IPS-18c (cell line): ENCODE data around the gene AIFM3.
"Not testable (repeated sequence)": the region's sequence is repeated elsewhere in the genome, so short reads cannot be mapped to it uniquely, and the experiment has no call there.

ENCODE experiments used
- H3K4me3 ChIP-seq: 2 replicates; pipeline ENCODE4 v1.7.0; 2013; ENCODE audit warnings: low read depth, mild to moderate bottlenecking, low read length, moderate library complexity; ENCODE audit not compliant: insufficient read depth
- H3K9me3 ChIP-seq: one replicate; pipeline ENCODE4 v1.6.1; 2013; ENCODE audit warnings: mild to moderate bottlenecking, low read length, moderate library complexity; ENCODE audit not compliant: control insufficient read depth, insufficient read depth

Gene AIFM3

DNA sequence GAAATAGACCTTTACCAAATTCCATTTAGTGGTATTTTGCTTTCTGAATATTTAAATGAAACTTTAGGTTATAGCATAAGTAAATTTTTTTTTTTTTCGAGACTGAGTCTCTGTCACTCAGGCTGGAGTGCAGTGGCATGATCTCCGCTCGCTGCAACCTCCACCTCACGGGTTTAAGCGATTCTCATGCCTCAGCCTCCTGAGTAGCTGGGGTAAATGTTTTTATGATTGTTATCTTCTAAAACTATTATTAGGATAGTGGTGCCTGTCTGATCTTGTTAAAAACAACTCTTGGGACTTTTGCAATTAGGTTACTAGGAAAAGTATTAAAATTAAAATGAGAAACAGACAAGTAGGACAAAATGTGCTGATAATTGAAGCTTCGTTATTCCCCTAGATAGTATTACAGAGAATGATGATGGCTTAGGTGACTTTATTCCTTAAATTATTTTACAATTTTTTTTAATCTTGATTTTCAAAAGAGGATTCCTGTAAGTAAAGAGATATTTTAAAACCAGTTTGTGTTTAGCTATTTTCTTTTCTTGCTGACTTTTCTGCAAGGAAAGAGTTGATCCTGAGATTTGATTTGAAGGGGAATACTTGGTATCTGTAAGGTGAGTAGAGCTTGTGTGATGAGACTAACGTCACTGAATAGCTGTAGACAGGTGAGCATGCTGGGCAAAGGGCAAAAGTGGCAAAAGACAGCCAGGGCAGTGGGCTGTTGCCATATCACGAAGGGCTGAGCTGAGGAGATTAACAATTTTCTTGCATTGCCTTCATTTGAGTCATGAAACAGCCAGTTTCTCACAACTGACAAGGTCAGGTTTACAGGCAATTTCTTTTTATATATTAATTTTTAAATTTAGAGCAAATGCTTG is 29.0 kb upstream of the AIFM3 start:
- Histone ChIP-seq H3K9me3 (peaks cover 2% of the 10 kb centered on the region), H3K4me3 (no peak overlapping the region)

DNA sequence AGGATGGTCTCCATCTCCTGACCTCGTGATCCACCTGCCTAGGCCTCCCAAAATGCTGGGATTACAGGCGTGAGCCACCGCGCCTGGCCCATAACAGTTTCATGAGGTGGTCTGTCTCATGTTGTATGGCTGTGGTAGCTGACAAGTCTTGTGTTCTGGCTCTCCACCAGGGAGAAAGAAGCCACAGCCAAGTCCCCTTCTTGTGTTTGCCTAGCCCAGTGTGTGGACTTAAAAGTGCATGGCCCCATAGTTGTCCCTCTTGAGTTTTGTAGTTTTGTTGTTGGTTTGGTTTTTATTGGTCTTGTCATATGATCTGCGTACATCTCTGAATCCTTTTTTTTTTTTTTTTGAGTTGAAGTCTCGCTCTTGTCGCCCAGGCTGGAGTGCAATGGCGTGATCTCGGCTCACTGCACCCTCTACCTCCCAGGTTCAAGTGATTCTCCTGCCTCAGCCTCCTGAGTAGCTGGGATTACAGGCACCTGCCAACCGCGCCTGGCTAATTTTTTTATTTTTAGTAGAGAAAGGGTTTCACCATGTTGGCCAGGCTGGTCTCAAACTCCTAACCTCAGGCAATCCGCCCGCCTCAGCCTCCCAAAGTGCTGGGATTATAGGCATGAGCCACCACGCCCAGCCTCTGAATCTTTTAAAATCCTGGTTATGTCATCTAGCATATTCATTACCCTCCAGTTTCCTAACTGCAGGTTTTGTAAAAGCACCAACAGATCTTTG is 27.4 kb upstream of the AIFM3 start:
- not testable (repeated sequence) for H3K4me3 ChIP-seq

DNA sequence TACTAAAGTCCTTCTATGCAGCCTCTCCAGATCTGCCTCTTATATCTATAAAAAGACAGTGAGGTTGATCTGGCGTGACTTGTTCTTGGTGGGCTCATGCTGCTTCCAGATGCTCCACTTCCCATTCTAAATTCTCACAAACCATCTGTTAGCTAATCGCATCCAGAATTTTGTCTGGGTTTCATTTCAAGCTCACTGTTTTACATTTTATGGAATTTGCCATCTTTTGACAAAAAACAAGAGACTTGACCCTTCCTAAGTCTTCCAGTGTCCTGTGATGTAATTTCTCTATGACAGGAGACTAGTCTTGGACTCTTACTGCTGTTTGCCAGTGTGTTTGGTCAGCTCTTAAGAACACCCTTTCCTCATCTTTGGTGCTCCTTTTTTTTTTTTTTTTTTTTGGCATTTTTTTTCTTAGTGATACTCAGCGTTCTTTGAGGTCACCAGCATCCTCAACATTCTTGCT is 26.8 kb upstream of the AIFM3 start:
- H3K4me3 ChIP-seq = no peak overlapping the region
- H3K9me3 ChIP-seq = peaks cover 2% of the 10 kb centered on the region

More for the DNA sequence above, 27.4 kb upstream of the AIFM3 start:
- not testable (repeated sequence) for H3K9me3 ChIP-seq

DNA sequence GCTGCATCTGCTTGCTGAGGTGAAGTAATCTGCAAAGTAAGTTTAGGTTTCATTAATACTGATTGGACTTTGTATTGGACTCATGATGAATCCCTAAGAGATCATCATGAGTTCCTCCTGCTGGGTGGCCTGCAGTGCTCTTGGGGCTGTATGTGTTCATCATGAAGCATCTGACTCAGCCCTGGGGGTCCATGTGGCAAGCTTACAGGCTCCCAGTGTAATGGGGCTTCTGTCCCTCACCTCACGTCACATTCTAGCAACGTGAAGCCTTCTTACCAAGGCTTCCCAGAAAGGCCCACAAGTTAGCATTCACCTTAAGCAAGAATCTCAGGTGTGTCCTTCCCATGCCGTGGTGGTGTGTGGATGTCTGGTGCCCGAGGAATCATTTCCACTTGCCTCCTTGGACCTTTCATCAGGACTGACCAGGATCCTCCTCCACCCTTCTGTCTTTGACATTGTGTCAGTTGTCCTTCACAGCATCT is 26.1 kb upstream of the AIFM3 start:
- Histone ChIP-seq H3K4me3 (no peak overlapping the region), H3K9me3 (peaks cover 2% of the 10 kb centered on the region)

DNA sequence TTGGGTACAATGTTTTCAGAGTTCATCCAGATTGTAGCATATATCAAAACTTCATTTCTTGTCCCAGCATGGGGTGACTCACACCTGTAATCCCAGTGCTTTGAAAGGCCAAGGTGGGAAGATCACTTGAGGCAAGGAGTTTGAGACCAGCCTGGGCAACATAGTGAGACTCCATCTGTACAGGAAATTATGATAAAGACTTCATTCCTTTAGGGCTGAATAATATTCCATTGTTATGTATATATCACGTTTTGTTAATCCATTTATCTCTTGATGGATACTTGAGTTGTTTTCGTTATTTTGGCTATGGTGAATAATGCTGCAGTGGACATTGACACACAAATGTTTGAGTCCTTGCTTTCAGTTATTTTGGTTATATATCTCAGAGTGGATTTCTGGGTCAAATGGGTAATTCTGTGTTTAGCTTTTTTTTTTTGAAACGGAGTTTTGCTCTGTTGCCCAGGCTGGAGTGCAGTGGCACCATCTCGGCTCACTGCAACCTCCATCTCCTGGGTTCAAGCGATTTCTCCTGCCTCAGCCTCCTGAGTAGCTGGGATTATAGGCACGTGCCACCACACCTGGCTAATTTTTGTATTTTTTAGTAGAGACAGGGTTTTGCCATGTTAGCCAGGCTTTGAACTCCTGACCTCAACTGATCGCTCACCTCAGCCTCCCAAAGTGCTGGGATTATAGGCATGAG is 24.7 kb upstream of the AIFM3 start:
- H3K9me3 ChIP-seq, H3K4me3 ChIP-seq: not testable (repeated sequence)

DNA sequence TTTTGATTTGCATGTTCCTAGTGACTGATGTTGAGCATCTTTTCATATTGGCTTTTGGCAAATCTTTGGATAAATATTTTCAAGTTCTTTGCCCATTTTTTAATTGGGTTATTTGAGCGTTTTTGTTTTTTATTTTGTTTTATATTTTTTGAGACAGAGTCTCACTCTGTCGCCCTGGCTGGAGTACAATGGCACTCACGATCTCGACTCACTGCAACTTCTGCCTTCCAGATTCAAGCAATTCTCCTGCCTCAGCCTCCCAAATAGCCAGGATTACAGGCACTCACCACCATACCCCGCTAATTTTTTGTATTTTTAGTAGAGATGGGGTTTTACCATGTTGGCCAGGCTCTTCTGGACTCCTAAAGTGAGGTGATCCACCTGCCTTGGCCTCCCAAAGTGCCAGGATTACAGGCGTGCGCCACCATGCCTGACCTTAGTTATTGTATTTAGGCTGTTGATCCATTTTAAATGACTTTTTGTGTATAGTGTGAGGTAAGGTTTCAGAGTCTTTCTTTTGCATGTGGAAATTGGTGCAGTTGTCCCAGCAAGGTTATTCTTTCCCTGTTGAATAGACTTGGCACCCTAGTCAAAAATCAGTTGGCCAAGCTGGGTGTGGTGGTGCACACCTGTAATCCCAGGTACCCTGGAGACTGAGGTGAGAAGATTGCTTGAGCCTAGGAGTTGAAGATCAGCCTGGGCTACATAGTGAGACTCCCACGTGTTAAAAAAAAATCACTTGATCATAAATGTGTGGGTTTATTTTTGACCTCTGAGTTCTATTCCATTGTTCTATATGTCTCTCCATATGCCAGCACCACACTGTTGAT is 23.7 kb upstream of the AIFM3 start:
- no peak overlapping the region for H3K4me3 ChIP-seq
- H3K9me3 ChIP-seq = peaks cover 2% of the 10 kb centered on the region

DNA sequence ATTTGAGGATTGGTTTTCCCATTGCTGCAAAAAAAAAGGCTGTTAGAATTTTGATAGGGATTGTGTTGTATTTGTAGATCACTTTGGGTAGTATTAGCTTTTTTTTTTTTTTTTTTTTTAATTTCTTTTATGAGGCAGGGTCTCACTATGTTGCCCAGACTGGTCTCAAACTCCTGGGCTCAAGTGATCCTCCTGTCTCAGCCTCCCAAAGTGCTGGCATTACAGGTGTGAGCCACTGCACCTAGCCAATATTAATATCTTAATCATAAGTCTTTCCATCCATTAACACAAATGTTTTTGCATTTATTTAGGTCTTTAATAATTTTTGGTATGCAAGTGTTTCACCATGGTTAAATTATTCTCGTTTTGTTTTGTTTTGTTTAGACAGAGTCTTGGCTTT is 23.0 kb upstream of the AIFM3 start:
- peaks cover 2% of the 10 kb centered on the region for H3K9me3 ChIP-seq
- H3K4me3 ChIP-seq = no peak overlapping the region

DNA sequence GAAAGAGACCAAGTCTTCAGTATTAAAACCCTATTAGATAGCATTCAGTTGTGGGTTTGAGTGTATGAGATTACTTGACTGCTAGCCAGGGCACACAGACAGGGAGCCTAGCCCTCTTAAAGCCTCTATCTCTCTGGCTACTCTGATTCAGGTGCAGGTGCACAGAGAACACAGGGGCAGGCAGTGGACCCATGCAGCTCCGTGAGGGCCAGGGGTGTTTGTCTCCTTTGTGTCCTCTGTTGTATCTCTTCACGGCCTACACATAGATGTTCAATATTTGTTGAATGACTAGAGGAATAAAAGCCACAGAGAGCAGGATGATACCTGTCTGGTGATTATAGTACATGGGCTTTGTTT is 21.5 kb upstream of the AIFM3 start:
- H3K4me3 ChIP-seq = no peak overlapping the region
- H3K9me3 ChIP-seq = peaks cover 2% of the 10 kb centered on the region

DNA sequence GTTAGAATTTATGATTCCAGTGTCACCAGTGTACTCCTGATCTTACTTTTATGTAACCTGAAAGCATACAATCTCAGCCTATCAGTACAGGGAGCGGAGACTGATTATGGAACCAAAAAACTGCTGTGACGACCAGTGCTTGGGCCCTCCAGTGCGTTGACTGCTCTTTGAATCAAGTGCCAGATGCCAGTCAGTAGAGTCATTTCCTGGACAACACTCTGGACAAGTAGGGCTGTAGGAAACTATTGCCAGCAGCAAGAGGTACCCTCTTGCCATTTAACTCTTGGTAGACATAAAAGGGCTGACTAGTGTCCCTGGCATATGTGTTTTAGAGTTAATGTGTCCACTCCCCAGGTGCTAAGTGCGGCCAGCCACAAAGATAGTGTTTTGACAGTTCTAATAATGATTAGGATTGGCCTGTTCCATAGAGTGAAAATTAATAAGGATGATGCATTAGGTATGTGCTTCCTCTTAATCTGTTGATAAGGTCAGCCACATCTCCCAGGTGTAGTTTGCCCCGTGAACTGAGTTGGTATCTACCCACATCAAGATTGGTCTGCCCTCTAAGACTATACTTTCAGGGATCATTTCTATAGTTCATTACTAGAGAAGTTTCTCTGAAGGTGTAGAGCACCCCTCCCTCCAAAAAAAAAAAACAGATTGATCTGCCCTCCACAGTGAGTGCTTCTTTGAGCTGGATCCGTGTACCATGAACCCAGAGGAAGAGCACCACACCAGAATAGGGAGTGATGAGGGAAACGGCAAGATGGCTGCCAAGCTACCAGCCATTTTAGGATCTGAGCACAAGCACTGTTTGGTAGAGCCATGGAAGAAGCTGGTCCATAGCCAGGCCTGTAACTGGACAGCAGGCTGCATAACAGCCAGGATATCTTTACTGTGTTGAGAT is 20.7 kb upstream of the AIFM3 start:
- no peaks in the 10 kb centered on the region for H3K9me3 ChIP-seq
- H3K4me3 ChIP-seq = no peak overlapping the region

DNA sequence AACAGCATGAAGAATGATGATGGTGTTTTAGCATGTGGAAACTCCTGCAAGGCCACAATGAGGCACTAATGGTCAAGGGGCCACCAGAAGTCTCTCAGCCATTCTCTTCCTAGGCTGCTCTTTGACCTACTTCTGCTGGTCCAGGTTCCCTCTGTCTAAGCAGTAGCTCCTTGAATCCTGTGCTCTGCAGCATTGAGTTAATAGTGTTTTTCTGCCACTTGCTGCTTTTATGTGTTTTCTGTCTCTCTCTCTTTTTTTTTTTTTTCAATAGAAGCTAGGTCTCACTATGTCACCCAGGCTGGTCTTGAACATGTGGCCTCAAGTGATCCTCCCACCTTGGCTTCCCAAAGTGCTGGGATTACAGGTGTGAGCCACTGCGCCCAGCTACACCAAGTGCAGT is 20.1 kb upstream of the AIFM3 start:
- no peak overlapping the region for H3K4me3 ChIP-seq
- H3K9me3 ChIP-seq = no peaks in the 10 kb centered on the region

DNA sequence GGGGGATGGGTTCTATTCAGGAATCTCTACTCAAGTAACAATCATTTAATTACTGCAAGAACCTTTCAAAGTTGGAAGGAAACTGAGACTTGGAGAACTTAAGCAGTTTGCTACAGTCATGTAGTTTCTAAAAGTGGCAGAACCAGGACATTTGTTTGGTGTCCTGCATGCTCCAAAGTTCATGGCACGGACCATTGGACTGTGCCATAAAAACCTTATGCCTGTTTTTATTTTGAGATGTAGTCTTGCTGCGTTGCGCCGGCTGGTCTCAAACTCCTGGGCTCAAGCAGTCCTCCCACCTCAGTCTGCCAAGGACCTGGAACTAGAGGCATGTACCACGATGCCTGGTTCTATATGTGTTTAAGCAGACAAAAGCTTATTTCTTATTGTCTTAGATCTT is 18.6 kb upstream of the AIFM3 start:
- H3K9me3 ChIP-seq = no peaks in the 10 kb centered on the region
- H3K4me3 ChIP-seq = no peak overlapping the region

DNA sequence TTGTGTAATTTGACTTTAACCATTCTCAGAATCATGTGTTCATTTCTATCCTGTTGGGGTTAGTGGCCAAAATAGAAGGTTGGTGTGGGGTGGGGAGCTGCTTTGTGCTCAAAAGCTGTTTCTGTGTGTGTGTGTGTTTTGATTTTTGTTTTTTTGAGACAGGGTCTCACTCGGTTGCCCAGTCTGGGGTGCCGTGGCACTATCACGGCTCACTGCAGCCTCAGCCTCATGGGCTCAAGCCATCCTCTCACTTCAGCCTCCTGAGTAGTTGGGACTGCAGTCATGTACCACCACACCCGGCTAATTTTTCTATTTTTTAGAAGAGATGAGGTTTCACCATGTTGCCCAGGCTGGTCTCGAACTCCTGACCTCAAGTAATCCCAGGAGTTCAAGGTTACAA is 18.1 kb upstream of the AIFM3 start:
- no peaks in the 10 kb centered on the region for H3K9me3 ChIP-seq
- no peak overlapping the region for H3K4me3 ChIP-seq

DNA sequence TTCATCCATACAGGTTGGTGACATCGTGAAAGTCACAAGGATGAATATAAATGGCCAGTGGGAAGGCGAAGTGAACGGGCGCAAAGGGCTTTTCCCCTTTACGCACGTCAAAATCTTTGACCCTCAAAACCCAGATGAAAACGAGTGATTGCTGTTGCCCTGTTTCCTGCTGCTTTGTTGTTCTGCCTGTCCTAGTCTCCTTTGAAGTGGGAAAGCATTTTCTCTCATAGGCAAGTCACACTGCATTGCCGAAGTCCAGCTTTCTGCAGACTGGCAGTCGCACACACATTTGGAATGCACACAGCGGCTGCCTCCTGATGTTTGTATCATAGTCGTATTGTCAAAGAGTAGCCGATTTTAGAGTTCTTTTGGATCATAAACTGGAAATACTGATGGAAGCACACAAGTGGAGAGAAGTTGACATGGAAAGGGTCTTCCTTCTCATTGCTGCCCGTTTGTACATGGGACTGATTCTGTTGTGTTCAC is 17.3 kb upstream of the AIFM3 start:
- Histone ChIP-seq H3K9me3 (no peaks in the 10 kb centered on the region), H3K4me3 (no peak overlapping the region)

DNA sequence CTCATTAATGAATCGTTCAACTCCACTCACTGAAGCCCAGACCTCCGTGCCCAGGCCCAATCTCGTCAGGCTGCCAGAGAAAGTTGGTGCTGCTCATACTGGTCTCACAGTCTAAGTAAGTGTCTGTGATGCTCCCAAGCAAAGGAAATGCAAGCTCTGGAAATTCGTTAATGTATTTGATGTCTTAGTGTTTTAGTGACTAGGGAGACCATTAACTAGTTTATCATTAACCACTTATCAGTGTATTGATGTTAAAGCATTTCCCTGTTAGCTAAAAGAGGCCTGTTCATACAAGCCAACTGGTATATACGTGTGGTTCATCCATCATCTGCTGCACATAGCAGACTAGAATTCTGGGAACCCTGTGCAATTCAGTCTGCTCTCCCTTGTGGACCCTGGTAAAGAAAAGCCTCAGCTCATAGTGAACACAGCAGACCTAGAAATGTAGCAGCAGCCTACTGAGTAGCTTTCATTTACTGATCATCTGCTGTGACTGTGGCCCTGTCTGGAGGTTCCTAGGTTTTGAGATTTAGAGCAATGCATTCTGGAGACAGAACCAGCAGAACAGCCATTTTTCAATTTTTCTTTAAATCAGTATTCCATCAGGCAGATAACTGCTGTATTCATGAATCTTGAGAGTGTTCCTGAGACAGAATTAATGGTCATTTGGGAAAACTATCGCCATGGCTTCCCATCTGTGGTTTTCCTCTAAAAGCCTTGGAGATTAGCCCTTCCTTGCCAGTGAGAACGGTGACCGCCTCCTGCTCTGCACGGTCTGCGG is 15.7 kb upstream of the AIFM3 start:
- H3K9me3 ChIP-seq = no peaks in the 10 kb centered on the region
- H3K4me3 ChIP-seq = no peak overlapping the region

DNA sequence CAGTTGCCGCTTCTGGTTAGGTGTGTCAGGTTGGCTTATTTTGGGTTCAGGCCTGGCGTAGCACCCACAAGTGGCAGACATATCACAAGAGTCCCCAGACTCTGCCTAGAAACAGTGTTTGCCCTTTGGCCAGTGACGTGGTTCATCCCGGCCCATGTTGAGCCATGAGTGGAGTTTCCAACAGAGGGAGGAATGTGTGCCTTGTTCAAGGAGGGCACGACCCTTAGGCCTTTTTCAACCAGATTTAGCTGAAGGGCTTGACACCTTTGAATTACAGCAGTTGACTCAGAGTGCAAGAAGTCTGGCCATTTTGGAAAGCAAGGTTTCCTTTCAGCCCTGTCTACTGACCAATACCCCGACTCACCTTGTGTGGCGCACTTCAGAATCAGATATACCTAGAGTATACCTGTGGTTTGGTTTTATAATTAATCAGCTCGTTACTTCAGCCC is 15.1 kb upstream of the AIFM3 start:
- Histone ChIP-seq H3K9me3 (no peaks in the 10 kb centered on the region), H3K4me3 (no peak overlapping the region)
